T47D (cell line): ENCODE results near the gene ANKLE2.
"Not testable (repeated sequence)": the region's sequence is repeated elsewhere in the genome, so short reads cannot be mapped to it uniquely, and the experiment has no call there.

Experiments used
- DNase-seq, 2 experiments: peaks; one replicate each; pipeline versions ENCODE4 v3.0.0 to v3.0.0-alpha.2; 2011 to 2012; ENCODE audit warnings: low read depth in 1 of 2, low spot score in 1 of 2
- JUND ChIP-seq: IDR thresholded peaks from 2 replicates; pipeline ENCODE4 v1.6.1; 2012; ENCODE audit warnings: low read depth
- in situ Hi-C: cut with HindIII; loops from 2 replicates; pipeline ENCODE4 v1.10.0; 2016; ENCODE audit warnings: low sequenced_read_pairs, low pct_unique_long_range_greater_than_20kb

ANKLE2 gene

GRCh38 chr12:132761032-132761920, at the start of gene ANKLE2:
Gene ANKLE2, minus strand, starts transcription at chr12:132761832. Its CDS starts 34 bp downstream, at chr12:132761798.
- peak; percentile 53 to 72 for DNase-seq
- in situ Hi-C loops, result no loop called here

DNA sequence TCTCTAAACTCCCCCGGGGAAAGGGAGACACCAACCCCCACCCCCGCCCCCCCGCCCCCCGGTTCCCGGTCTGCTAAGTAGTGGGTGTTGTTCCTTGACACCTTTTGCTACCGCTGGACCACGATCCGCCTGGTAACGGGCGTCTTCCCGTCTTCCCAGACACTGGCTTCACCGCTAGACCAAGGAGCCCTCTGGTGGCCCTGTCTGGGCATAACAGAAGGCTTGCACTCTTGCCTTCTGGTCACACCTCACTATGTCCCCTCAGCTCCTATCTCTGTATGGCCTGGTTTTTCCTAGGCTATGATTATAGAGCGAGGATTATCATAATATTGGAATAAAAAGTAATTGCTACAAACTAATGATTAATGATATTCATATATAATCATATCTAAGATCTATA, 47.8 kb upstream of the ANKLE2 start:
- peak in 1 of 2 experiments; percentile 78 for DNase-seq
- in situ Hi-C loops, result not testable (repeated sequence)

More at GRCh38 chr12:132761032-132761920, at the start of gene ANKLE2:
- TF ChIP-seq JUND, result no peak

DNA sequence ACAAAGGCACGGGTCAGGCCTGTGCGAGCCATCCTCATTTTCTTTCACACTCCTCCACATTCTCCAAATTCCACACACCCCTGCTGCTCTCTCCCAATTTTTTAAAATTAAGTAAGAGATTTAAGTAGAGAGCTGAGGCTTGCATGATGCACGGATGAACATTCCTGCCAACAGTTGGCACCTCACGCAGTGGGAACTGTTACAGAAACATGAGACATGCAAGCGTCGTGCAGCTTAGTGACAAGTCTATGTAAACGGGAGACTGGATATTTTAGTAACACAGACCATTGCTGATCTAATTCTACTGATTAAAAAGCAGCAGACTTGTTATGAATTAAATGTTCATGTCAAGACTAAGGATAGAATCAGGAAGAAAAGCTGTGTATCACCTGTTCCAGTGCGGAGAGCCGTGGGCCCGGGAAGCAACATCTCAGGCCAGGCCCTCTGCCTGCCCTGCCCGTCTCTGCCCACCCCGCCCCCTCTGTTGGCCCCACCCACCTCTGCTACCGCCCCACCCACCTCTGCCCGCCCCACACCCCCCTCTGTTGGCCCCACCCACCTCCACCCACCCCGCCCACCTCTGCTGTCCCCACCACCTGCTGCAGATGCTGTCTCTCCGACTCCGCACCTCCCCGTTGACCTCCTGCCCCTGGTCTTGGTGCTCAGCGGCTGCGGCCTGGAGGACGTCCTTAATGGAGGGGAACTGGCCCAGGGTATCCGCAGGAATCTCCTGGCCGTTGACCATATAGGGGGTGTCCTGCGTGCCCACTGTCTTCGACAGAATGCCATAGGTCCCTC, 45.9 kb upstream of the ANKLE2 start:
- in situ Hi-C loops, result no loop called here
- TF ChIP-seq JUND, result no peak
- peak in 1 of 2 experiments; percentile 19 for DNase-seq

GRCh38 chr12:132806857-132807256, 45.2 kb upstream of the ANKLE2 start:
- no peak for TF ChIP-seq JUND
- in situ Hi-C loops, result no loop called here
- no peak for DNase-seq

GRCh38 chr12:132804426-132804861, 42.8 kb upstream of the ANKLE2 start:
- in situ Hi-C loops, result no loop called here
- peak; percentile 93 to 98 for DNase-seq
- TF ChIP-seq JUND, result no peak

GRCh38 chr12:132803888-132804287, 42.3 kb upstream of the ANKLE2 start:
- in situ Hi-C loops, result no loop called here
- TF ChIP-seq JUND, result no peak
- DNase-seq, result no peak

GRCh38 chr12:132803125-132803524, 41.5 kb upstream of the ANKLE2 start:
- TF ChIP-seq JUND, result no peak
- in situ Hi-C loops, result no loop called here
- no peak for DNase-seq

DNA sequence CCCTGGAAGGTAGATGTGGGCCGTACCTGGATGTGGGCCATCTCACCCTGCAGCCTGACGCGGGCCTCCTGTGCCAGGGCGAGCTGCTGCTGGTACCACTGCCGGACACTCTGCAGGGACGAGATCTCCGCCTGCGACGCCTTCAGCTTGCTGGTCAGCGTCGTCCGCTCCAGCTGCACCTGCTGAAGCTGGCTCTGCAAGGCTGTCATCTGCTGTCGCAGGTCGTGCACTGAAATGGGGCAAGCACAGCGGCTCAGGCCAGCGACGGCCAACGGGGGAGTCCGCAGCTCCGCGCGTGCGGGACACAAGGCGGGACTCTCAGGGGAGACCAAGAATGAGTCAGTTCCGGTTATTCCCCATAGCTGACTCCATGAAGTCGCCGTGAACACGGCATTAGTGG, 40.1 kb upstream of the ANKLE2 start:
- DNase-seq, result no peak
- in situ Hi-C loops, result no loop called here
- TF ChIP-seq JUND, result no peak

- in situ Hi-C loops, result no loop called here
- no peak for TF ChIP-seq JUND
- DNase-seq, result no peak
Observed at GRCh38 chr12:132798836-132799235, 37.2 kb upstream of the ANKLE2 start.

GRCh38 chr12:132797820-132798570, 36.4 kb upstream of the ANKLE2 start:
- TF ChIP-seq JUND, result no peak
- in situ Hi-C loops, result no loop called here
- no peak for DNase-seq

GRCh38 chr12:132795847-132796246, 34.2 kb upstream of the ANKLE2 start:
- no peak for DNase-seq
- no peak for TF ChIP-seq JUND
- in situ Hi-C loops, result no loop called here

DNA sequence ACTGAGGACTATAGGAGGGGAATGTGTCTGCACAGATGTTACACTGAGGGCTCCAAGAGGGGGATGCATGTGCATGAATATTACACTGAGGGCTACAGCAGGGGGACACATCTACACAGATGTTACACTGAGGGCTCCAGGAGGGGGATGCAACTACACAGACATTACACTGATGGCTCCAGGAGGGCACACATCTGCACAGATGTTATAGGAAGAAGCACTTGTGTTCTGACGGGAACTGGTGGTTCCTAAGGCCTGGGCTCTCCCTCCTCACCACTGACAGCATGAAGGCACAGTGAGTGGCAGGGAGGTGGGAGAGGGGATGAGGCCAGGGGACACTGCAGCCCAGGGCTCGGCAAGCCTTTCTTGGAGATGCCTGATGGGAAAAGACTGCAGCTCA, 30.3 kb upstream of the ANKLE2 start:
- DNase-seq, in situ Hi-C loops: not testable (repeated sequence)

DNA sequence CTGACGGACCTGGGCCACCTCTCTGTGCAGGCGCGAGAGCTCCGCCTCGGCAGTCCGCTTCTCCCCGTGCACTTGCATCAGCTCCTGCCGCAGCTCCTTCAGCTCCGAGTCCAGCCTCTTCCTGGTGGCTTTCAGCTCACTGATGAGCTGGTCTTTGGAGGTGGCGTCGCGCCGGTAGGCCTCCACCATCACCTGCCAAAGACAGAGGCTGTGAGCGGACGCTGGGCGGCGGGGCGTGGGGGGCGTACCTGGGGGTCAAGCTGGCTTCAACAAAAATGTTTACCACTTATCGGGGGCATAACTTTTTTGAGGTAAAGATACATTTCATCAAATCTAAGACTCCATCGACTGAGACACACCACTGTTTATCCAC, 27.5 kb upstream of the ANKLE2 start:
- no peak for TF ChIP-seq JUND
- in situ Hi-C loops, result no loop called here
- DNase-seq, result no peak
